GM23248 (cell line): ENCODE data around the gene SPINT1. TPM values are rescaled to one million over a fixed set of nuclear protein-coding genes. Genes with fewer than 3 reads are reported as not detected.

Experiments
- DNase-seq: peaks from one replicate; pipeline ENCODE4 v3.0.0-alpha.2; 2015
- H2AFZ ChIP-seq: fragments of 200-600 bp; sonication (generic); 2 replicates; pipeline ENCODE4 v1.6.1; 2016; ENCODE audit warnings: antibody characterized with exemption
- H3F3A ChIP-seq: fragments of 200-600 bp; sonication (generic); 2 replicates; pipeline ENCODE4 v1.6.1; 2016; ENCODE audit warnings: mild to moderate bottlenecking, antibody characterized with exemption, mixed run types; ENCODE audit not compliant: insufficient read depth
- H3K27ac ChIP-seq: fragments of 200-600 bp; sonication (generic); 2 replicates; pipeline ENCODE4 v1.5.1; 2016; ENCODE audit warnings: mild to moderate bottlenecking
- H3K27me3 ChIP-seq: fragments of 200-600 bp; sonication (generic); replicated peaks from 2 replicates; pipeline ENCODE4 v1.6.1; 2016; ENCODE audit warnings: mild to moderate bottlenecking; ENCODE audit not compliant: insufficient read depth
- H3K36me3 ChIP-seq: fragments of 200-600 bp; sonication (generic); 2 replicates; pipeline ENCODE4 v1.6.1; 2016; ENCODE audit warnings: low read depth, mild to moderate bottlenecking
- H3K4me1 ChIP-seq: fragments of 200-600 bp; sonication (generic); 2 replicates; pipeline ENCODE4 v1.6.1; 2016; ENCODE audit warnings: mild to moderate bottlenecking; ENCODE audit not compliant: insufficient read depth
- H3K4me2 ChIP-seq: fragments of 200-600 bp; sonication (generic); one replicate; pipeline ENCODE4 v1.6.1; 2016; ENCODE audit warnings: mild to moderate bottlenecking; ENCODE audit not compliant: unreplicated experiment
- H3K4me3 ChIP-seq: fragments of 200-600 bp; sonication (generic); 2 replicates; pipeline ENCODE4 v1.5.1; 2016; ENCODE audit warnings: mild to moderate bottlenecking
- H3K79me2 ChIP-seq: fragments of 200-600 bp; sonication (generic); 2 replicates; pipeline ENCODE4 v1.6.1; 2016; ENCODE audit warnings: mild to moderate bottlenecking; ENCODE audit not compliant: insufficient read depth
- H3K9ac ChIP-seq: fragments of 200-600 bp; sonication (generic); 2 replicates; pipeline ENCODE4 v1.6.1; 2016; ENCODE audit warnings: mild to moderate bottlenecking
- H3K9me2 ChIP-seq: fragments of 200-600 bp; sonication (generic); 2 replicates; pipeline ENCODE4 v1.6.1; 2016; ENCODE audit warnings: mixed run types, mild to moderate bottlenecking, moderate library complexity; ENCODE audit not compliant: insufficient read depth
- H3K9me3 ChIP-seq: fragments of 200-600 bp; sonication (generic); one replicate; pipeline ENCODE4 v1.6.1; 2017; ENCODE audit warnings: low read depth
- H4K20me1 ChIP-seq: fragments of 200-600 bp; sonication (generic); 2 replicates; pipeline ENCODE4 v1.6.0; 2016; ENCODE audit not compliant: insufficient read depth
- EZH2 ChIP-seq: fragments of 200-600 bp; sonication (generic); IDR thresholded peaks from 2 replicates; pipeline ENCODE4 v1.6.1; 2018; ENCODE audit warnings: antibody characterized with exemption, mild to moderate bottlenecking; ENCODE audit not compliant: insufficient read depth, poor library complexity, severe bottlenecking
- EZH2phosphoT487 ChIP-seq: fragments of 200-600 bp; sonication (generic); IDR thresholded peaks from 2 replicates; pipeline ENCODE4 v1.6.1; 2018; ENCODE audit warnings: antibody characterized with exemption, moderate library complexity, mild to moderate bottlenecking, low read depth; ENCODE audit not compliant: insufficient read depth
- WGBS, 2 experiments: methylation state at CpG; one replicate each; pipeline ENCODE4 v1.1.6; 2015 to 2017; ENCODE audit warnings: low lambda C conversion rate in 2 of 2, low coverage in 1 of 2; ENCODE audit errors: missing lambda C conversion rate in 2 of 2; 5-methylcytosine and 5-hydroxymethylcytosine counted together
- in situ Hi-C: fragments of 300-500 bp; cut with MboI; formaldehyde crosslinking; loops from 2 replicates; pipeline ENCODE4 v1.15.0; 2020
- polyA plus RNA-seq: library from polyadenylated mRNA; unstranded; fragments of >200 nt; fragmentation: Nextera tagmentation; extraction: Ambion mirVana; gene quantifications from 2 replicates; pipeline ENCODE4 v1.2.1, GENCODE V29; 2016
- total RNA-seq: library from RNA; depleted of rRNA; stranded (reverse); fragments of >200 nt; shearing (Covaris generic); gene quantifications from 2 replicates; pipeline ENCODE4 v1.2.3, GENCODE V29; 2014

Gene SPINT1
- total and polyA plus RNA-seq, 2 experiments from 2014 or later = 0.19 to 7.8 TPM

DNA sequence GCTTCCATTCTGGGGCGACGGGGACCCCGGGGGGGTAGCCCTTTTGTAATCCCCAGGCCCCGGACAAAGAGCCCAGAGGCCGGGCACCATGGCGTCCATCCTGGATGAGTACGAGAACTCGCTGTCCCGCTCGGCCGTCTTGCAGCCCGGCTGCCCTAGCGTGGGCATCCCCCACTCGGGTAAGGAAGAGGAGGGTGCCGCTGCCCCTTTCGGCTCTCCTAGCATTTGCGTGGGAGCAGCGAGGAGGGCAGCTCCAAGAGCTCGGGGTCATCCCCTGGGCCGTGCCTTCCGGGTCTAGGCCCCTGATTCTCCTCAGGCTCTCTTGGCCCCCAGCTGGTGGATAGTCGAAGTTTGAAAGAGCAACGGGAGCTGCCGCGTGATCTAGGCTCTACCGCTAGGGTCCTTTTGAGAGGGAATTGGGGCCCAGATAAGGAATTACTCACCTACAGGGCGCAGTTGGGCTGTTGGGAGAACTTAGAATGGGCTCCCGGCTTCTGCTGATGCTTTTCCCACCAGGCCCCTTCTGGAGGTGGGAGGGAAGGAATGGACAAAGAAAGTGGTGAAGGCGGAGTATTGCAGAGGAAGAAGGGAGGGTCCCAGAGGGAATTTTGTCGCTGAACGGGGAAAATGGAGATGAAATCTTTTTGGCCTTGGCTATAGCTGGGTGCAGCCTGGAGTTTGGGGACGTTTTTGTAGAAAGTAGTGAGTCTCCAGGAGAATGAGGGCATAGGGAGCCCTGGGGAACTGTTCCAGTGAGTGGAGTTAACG lies 51.0 kb downstream of the SPINT1 start:
- H2AFZ ChIP-seq = peak overlapping the region; percentile 85
- peak overlapping the region; percentile 99 for H3K9ac ChIP-seq
- H3K27me3 ChIP-seq = no peaks in the 10 kb centered on the region
- DNase-seq = peak; percentile 94
- 0 out of 2 replicates have a peak, but pooled peaks cover 8% of the 10 kb centered on the region for H3K4me1 ChIP-seq
- H4K20me1 ChIP-seq = no peaks in the 10 kb centered on the region
- 1 to 2% methylated on average over 31 to 33 of the region's 33 CpGs for WGBS, 2 experiments
- H3K4me3 ChIP-seq = peak overlapping the region; percentile 83
- H3K4me2 ChIP-seq = peak overlapping the region; percentile 90
- in situ Hi-C loops = no loop called here
- no peaks in the 10 kb centered on the region for H3K9me3 ChIP-seq
- H3K36me3 ChIP-seq = 0 out of 2 replicates have a peak, but pooled peaks cover 9% of the 10 kb centered on the region
- H3K9me2 ChIP-seq = no peaks in the 10 kb centered on the region
- H3K27ac ChIP-seq = peak overlapping the region; percentile 94
- H3F3A ChIP-seq = no peaks in the 10 kb centered on the region
- H3K79me2 ChIP-seq = peaks cover 45% of the 10 kb centered on the region
- TF ChIP-seq EZH2phosphoT487 (no peak), EZH2 (no peak)

GRCh38 chr15:40899536-40900207 lies 55.8 kb downstream of the SPINT1 start:
- Histone ChIP-seq H4K20me1 (no peaks in the 10 kb centered on the region), H2AFZ (no peak overlapping the region), H3K9ac (no peak overlapping the region), H3K9me3 (no peaks in the 10 kb centered on the region), H3K4me2 (no peak overlapping the region), H3K79me2 (peaks cover 62% of the 10 kb centered on the region), H3K36me3 (peaks cover 9% of the 10 kb centered on the region; the same call in 1 of the 2 replicates), H3F3A (peaks cover 12% of the 10 kb centered on the region; the same call in 1 of the 2 replicates), H3K9me2 (no peaks in the 10 kb centered on the region), H3K27ac (no peak overlapping the region), H3K4me3 (no peak overlapping the region), H3K27me3 (no peaks in the 10 kb centered on the region), H3K4me1 (0 out of 2 replicates have a peak, but pooled peaks cover 8% of the 10 kb centered on the region)
- no peak for DNase-seq
- in situ Hi-C loops = loop anchor here (10.0 kb wide), 1 partner anchor 125 kb away; no protein-coding TSS in a partner anchor
- 90 to 91% methylated on average over 33 of the region's 33 CpGs for WGBS, 2 experiments
- no peak for TF ChIP-seq EZH2phosphoT487
- no peak for TF ChIP-seq EZH2

GRCh38 chr15:40900256-40901052 lies 56.6 kb downstream of the SPINT1 start:
- Histone ChIP-seq H3F3A (peaks cover 19% of the 10 kb centered on the region), H3K4me2 (no peak overlapping the region), H4K20me1 (no peaks in the 10 kb centered on the region), H3K4me3 (no peak overlapping the region), H2AFZ (no peak overlapping the region), H3K9me2 (no peaks in the 10 kb centered on the region), H3K79me2 (peaks cover 55% of the 10 kb centered on the region), H3K36me3 (peaks cover 9% of the 10 kb centered on the region; the same call in 1 of the 2 replicates), H3K4me1 (0 out of 2 replicates have a peak, but pooled peaks cover 5% of the 10 kb centered on the region), H3K27ac (no peak overlapping the region), H3K27me3 (no peaks in the 10 kb centered on the region), H3K9ac (no peak overlapping the region), H3K9me3 (no peaks in the 10 kb centered on the region)
- no peak for TF ChIP-seq EZH2
- no peak for TF ChIP-seq EZH2phosphoT487
- WGBS, 2 experiments = 89 to 93% methylated on average over 34 of the region's 36 CpGs
- in situ Hi-C loops = loop anchor here (10.0 kb wide), 1 partner anchor 124 kb away; no protein-coding TSS in a partner anchor
- DNase-seq = no peak

- Histone ChIP-seq H2AFZ (no peak overlapping the region), H3K27me3 (no peaks in the 10 kb centered on the region), H3F3A (peaks cover 24% of the 10 kb centered on the region), H3K9me2 (no peaks in the 10 kb centered on the region), H3K27ac (no peak overlapping the region), H4K20me1 (no peaks in the 10 kb centered on the region), H3K4me3 (no peak overlapping the region), H3K36me3 (peaks cover 9% of the 10 kb centered on the region; the same call in 1 of the 2 replicates), H3K9ac (no peak overlapping the region), H3K79me2 (peaks cover 49% of the 10 kb centered on the region), H3K4me1 (peaks cover 5% of the 10 kb centered on the region), H3K9me3 (no peaks in the 10 kb centered on the region), H3K4me2 (no peak overlapping the region)
- TF ChIP-seq EZH2 (no peak), EZH2phosphoT487 (no peak)
- DNase-seq = no peak
- in situ Hi-C loops = loop anchor here (10.0 kb wide), 1 partner anchor 124 kb away; no protein-coding TSS in a partner anchor
- 70 to 77% methylated on average over 5 of the region's 5 CpGs for WGBS, 2 experiments
Measured at GRCh38 chr15:40901053-40901443, 57.2 kb downstream of the SPINT1 start.
